ENCODE data around the gene WDR1.

Gene WDR1

GRCh38 chr4:10040049-10040892 lies 76.3 kb downstream of the WDR1 start:
- H3K4me3 ChIP-seq (ENCODE audit: low read depth, low read length), result no peak overlapping the region
- no peak overlapping the region for H3K27ac ChIP-seq (ENCODE audit: low read depth, low read length)
- H3K9ac ChIP-seq (ENCODE audit: low read length), result no peak overlapping the region
- peaks cover 8% of the 10 kb centered on the region; the same call in 1 of the 2 replicates for H3K27me3 ChIP-seq (ENCODE audit: control insufficient read depth, insufficient read depth, low read length)
- no peaks in the 10 kb centered on the region for H3K36me3 ChIP-seq (ENCODE audit: control insufficient read depth, insufficient read depth, low read length)
- H3K4me1 ChIP-seq (ENCODE audit: control insufficient read depth, insufficient read depth, low read length), result no peaks in the 10 kb centered on the region
- peaks cover 2% of the 10 kb centered on the region; the same call in 1 of the 2 replicates for H3K9me3 ChIP-seq (ENCODE audit: control insufficient read depth, insufficient read depth, low read depth, low read length)

- Histone ChIP-seq H3K27me3 (ENCODE audit: control insufficient read depth, insufficient read depth, low read length) (peaks cover 8% of the 10 kb centered on the region; the same call in 1 of the 2 replicates), H3K9ac (ENCODE audit: low read length) (no peak overlapping the region), H3K36me3 (ENCODE audit: control insufficient read depth, insufficient read depth, low read length) (no peaks in the 10 kb centered on the region), H3K27ac (ENCODE audit: low read depth, low read length) (no peak overlapping the region), H3K9me3 (ENCODE audit: control insufficient read depth, insufficient read depth, low read depth, low read length) (no peaks in the 10 kb centered on the region), H3K4me3 (ENCODE audit: low read depth, low read length) (no peak overlapping the region), H3K4me1 (ENCODE audit: control insufficient read depth, insufficient read depth, low read length) (peaks cover 1% of the 10 kb centered on the region)
Measured at GRCh38 chr4:10036807-10037342, 79.7 kb downstream of the WDR1 start.

GRCh38 chr4:10035130-10035529 lies 81.5 kb downstream of the WDR1 start:
- Histone ChIP-seq H3K27ac (ENCODE audit: low read depth, low read length) (no peak overlapping the region), H3K36me3 (ENCODE audit: control insufficient read depth, insufficient read depth, low read length) (no peaks in the 10 kb centered on the region), H3K27me3 (ENCODE audit: control insufficient read depth, insufficient read depth, low read length) (peaks cover 5% of the 10 kb centered on the region; the same call in 1 of the 2 replicates), H3K4me3 (ENCODE audit: low read depth, low read length) (no peak overlapping the region), H3K9ac (ENCODE audit: low read length) (no peak overlapping the region), H3K4me1 (ENCODE audit: control insufficient read depth, insufficient read depth, low read length) (peaks cover 5% of the 10 kb centered on the region), H3K9me3 (ENCODE audit: control insufficient read depth, insufficient read depth, low read depth, low read length) (no peaks in the 10 kb centered on the region)

- Histone ChIP-seq H3K9ac (ENCODE audit: low read length) (no peak overlapping the region), H3K4me1 (ENCODE audit: control insufficient read depth, insufficient read depth, low read length) (peaks cover 5% of the 10 kb centered on the region), H3K36me3 (ENCODE audit: control insufficient read depth, insufficient read depth, low read length) (no peaks in the 10 kb centered on the region), H3K9me3 (ENCODE audit: control insufficient read depth, insufficient read depth, low read depth, low read length) (no peaks in the 10 kb centered on the region), H3K4me3 (ENCODE audit: low read depth, low read length) (no peak overlapping the region), H3K27ac (ENCODE audit: low read depth, low read length) (no peak overlapping the region), H3K27me3 (ENCODE audit: control insufficient read depth, insufficient read depth, low read length) (peaks cover 4% of the 10 kb centered on the region; the same call in 1 of the 2 replicates)
Measured at GRCh38 chr4:10034612-10035104, 81.9 kb downstream of the WDR1 start.

- no peak overlapping the region for H3K9ac ChIP-seq (ENCODE audit: low read length)
- H3K27ac ChIP-seq (ENCODE audit: low read depth, low read length), result no peak overlapping the region
- H3K4me1 ChIP-seq (ENCODE audit: control insufficient read depth, insufficient read depth, low read length), result peaks cover 6% of the 10 kb centered on the region
Measured at GRCh38 chr4:10034136-10034535, 82.5 kb downstream of the WDR1 start.

GRCh38 chr4:10033191-10033881 lies 83.3 kb downstream of the WDR1 start:
- no peaks in the 10 kb centered on the region for H3K27me3 ChIP-seq (ENCODE audit: control insufficient read depth, insufficient read depth, low read length)
- no peak overlapping the region for H3K9ac ChIP-seq (ENCODE audit: low read length)
- H3K27ac ChIP-seq (ENCODE audit: low read depth, low read length), result no peak overlapping the region
- peaks cover 9% of the 10 kb centered on the region for H3K4me1 ChIP-seq (ENCODE audit: control insufficient read depth, insufficient read depth, low read length)
- no peak overlapping the region for H3K4me3 ChIP-seq (ENCODE audit: low read depth, low read length)
- H3K36me3 ChIP-seq (ENCODE audit: control insufficient read depth, insufficient read depth, low read length), result no peaks in the 10 kb centered on the region
- H3K9me3 ChIP-seq (ENCODE audit: control insufficient read depth, insufficient read depth, low read depth, low read length), result no peaks in the 10 kb centered on the region

More at GRCh38 chr4:10034136-10034535, 82.5 kb downstream of the WDR1 start:
- Histone ChIP-seq H3K4me3 (ENCODE audit: low read depth, low read length) (no peak overlapping the region), H3K9me3 (ENCODE audit: control insufficient read depth, insufficient read depth, low read depth, low read length) (no peaks in the 10 kb centered on the region), H3K36me3 (ENCODE audit: control insufficient read depth, insufficient read depth, low read length) (no peaks in the 10 kb centered on the region), H3K27me3 (ENCODE audit: control insufficient read depth, insufficient read depth, low read length) (no peaks in the 10 kb centered on the region)

- peaks cover 9% of the 10 kb centered on the region for H3K4me1 ChIP-seq (ENCODE audit: control insufficient read depth, insufficient read depth, low read length)
Measured at GRCh38 chr4:10032625-10033024, 84.0 kb downstream of the WDR1 start.

GRCh38 chr4:10031668-10032590 lies 84.7 kb downstream of the WDR1 start:
- Histone ChIP-seq H3K27me3 (ENCODE audit: control insufficient read depth, insufficient read depth, low read length) (no peaks in the 10 kb centered on the region), H3K9me3 (ENCODE audit: control insufficient read depth, insufficient read depth, low read depth, low read length) (no peaks in the 10 kb centered on the region), H3K9ac (ENCODE audit: low read length) (no peak overlapping the region), H3K4me1 (ENCODE audit: control insufficient read depth, insufficient read depth, low read length) (peaks cover 9% of the 10 kb centered on the region), H3K27ac (ENCODE audit: low read depth, low read length) (no peak overlapping the region), H3K4me3 (ENCODE audit: low read depth, low read length) (no peak overlapping the region), H3K36me3 (ENCODE audit: control insufficient read depth, insufficient read depth, low read length) (no peaks in the 10 kb centered on the region)

More at GRCh38 chr4:10032625-10033024, 84.0 kb downstream of the WDR1 start:
- no peak overlapping the region for H3K9ac ChIP-seq (ENCODE audit: low read length)
- no peak overlapping the region for H3K4me3 ChIP-seq (ENCODE audit: low read depth, low read length)
- H3K9me3 ChIP-seq (ENCODE audit: control insufficient read depth, insufficient read depth, low read depth, low read length), result no peaks in the 10 kb centered on the region
- H3K27me3 ChIP-seq (ENCODE audit: control insufficient read depth, insufficient read depth, low read length), result no peaks in the 10 kb centered on the region
- H3K36me3 ChIP-seq (ENCODE audit: control insufficient read depth, insufficient read depth, low read length), result no peaks in the 10 kb centered on the region
- H3K27ac ChIP-seq (ENCODE audit: low read depth, low read length), result no peak overlapping the region

- Histone ChIP-seq H3K4me1 (ENCODE audit: control insufficient read depth, insufficient read depth, low read length) (peaks cover 9% of the 10 kb centered on the region), H3K27ac (ENCODE audit: low read depth, low read length) (no peak overlapping the region)
Measured at GRCh38 chr4:10030972-10031667, 85.5 kb downstream of the WDR1 start.

GRCh38 chr4:10029403-10029802 lies 87.2 kb downstream of the WDR1 start:
- Histone ChIP-seq H3K9ac (ENCODE audit: low read length) (no peak overlapping the region), H3K27ac (ENCODE audit: low read depth, low read length) (no peak overlapping the region), H3K36me3 (ENCODE audit: control insufficient read depth, insufficient read depth, low read length) (no peaks in the 10 kb centered on the region), H3K9me3 (ENCODE audit: control insufficient read depth, insufficient read depth, low read depth, low read length) (no peaks in the 10 kb centered on the region), H3K27me3 (ENCODE audit: control insufficient read depth, insufficient read depth, low read length) (0 out of 2 replicates have a peak, but pooled peaks cover 5% of the 10 kb centered on the region), H3K4me3 (ENCODE audit: low read depth, low read length) (no peak overlapping the region), H3K4me1 (ENCODE audit: control insufficient read depth, insufficient read depth, low read length) (peaks cover 9% of the 10 kb centered on the region)

More at GRCh38 chr4:10030972-10031667, 85.5 kb downstream of the WDR1 start:
- Histone ChIP-seq H3K27me3 (ENCODE audit: control insufficient read depth, insufficient read depth, low read length) (no peaks in the 10 kb centered on the region), H3K36me3 (ENCODE audit: control insufficient read depth, insufficient read depth, low read length) (no peaks in the 10 kb centered on the region), H3K4me3 (ENCODE audit: low read depth, low read length) (no peak overlapping the region), H3K9ac (ENCODE audit: low read length) (no peak overlapping the region), H3K9me3 (ENCODE audit: control insufficient read depth, insufficient read depth, low read depth, low read length) (no peaks in the 10 kb centered on the region)

Measured in HUES6 (cell line).